ENCODE measurements around the gene TTC24. TPM values are rescaled to one million over a fixed set of nuclear protein-coding genes. Genes with fewer than 3 reads are reported as not detected.

The TTC24 gene
- total RNA-seq, 2 donors from 2014 or later = not detected

DNA sequence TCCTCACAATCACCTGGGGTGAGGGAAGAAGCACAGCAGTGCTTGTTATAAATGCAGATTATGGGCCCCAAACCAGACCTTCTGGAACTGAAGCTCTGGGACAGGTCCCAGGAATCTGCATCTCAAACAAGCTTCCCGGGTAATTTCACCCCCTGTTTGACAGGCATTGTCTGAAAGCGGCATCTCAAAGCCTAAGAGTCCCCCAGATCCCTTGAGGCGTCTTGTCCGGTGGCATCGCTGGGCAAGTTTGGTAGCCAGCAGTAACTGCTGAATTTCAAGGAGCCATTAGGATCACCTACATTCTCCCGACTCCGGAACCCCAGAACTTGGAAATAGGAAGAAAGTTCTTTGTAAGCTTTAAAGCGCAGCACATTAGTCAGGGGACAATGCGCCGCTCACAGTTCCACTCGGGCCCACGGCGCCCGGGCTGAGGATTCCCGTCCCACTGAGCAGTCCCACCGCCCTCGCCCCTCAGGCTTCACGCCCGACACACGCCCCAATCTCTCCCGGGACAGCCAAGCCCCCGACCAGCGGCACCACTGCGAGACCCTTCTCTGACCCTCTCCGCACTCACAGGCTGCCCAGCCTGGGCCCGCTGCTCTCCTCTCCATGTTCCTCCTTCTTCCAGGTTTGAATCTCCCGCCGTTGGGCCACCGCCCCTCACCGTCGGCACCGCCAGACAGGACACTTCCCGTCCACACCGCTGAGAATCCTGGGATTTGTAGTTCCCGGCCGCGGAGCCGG, 7.4 kb upstream of the TTC24 start, which contains the start of gene IQGAP3:
Gene IQGAP3 (minus strand): TSS at position 647 of the 744 bp plus-strand sequence. CDS start 36 bp downstream, at position 611.
- Histone ChIP-seq H3K27ac (no peak within 1 kb of the TSS), H3K4me3 (peak within 1 kb of the TSS; percentile 65), H3K36me3 (no peaks in the 10 kb centered on the region), H3K27me3 (replicated peaks; ENCODE audit: insufficient read depth) (no peaks in the 10 kb centered on the region), H3K4me1 (ENCODE audit: control insufficient read depth in 1 of 2, low read depth in 2 of 2) (peaks cover 0 to 17% of the 10 kb centered on the region in 2 donors), H3K9me3 (no peaks in the 10 kb centered on the region)
- no peak for DNase-seq (ENCODE audit: low spot score)
- peak; percentile 59 for ATAC-seq (ENCODE audit: insufficient number of reproducible peaks, low FRiP score, low read depth)
- TF ChIP-seq, protein P1, sequence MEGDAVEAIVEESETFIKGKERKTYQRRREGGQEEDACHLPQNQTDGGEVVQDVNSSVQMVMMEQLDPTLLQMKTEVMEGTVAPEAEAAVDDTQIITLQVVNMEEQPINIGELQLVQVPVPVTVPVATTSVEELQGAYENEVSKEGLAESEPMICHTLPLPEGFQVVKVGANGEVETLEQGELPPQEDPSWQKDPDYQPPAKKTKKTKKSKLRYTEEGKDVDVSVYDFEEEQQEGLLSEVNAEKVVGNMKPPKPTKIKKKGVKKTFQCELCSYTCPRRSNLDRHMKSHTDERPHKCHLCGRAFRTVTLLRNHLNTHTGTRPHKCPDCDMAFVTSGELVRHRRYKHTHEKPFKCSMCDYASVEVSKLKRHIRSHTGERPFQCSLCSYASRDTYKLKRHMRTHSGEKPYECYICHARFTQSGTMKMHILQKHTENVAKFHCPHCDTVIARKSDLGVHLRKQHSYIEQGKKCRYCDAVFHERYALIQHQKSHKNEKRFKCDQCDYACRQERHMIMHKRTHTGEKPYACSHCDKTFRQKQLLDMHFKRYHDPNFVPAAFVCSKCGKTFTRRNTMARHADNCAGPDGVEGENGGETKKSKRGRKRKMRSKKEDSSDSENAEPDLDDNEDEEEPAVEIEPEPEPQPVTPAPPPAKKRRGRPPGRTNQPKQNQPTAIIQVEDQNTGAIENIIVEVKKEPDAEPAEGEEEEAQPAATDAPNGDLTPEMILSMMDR (IDR thresholded peaks at IDR 0.05) = no peak

DNA sequence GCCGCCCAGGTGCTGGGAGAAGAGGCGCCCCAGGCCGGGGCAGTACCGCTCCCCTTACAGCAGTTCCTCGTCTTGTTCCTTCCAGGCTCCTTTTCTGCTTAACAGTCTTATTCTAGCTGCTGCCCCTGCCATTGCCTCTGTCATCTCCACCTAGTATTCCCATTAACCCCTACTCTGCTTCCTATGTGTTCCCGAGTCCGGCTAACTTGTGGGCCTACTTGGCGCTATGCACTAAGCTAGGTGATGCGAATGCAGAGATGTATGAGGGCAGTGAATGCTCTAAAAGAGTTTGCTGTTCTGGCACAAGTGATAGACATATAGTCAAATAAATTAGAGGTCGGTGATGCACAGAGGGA, 6.9 kb upstream of the TTC24 start:
- H3K27me3 ChIP-seq (replicated peaks; ENCODE audit: insufficient read depth) = no peaks in the 10 kb centered on the region
- TF ChIP-seq, protein P1 (IDR thresholded peaks at IDR 0.05) = no peak
- no peak overlapping the region for H3K27ac ChIP-seq
- peaks cover 0 to 17% of the 10 kb centered on the region in 2 donors for H3K4me1 ChIP-seq (ENCODE audit: control insufficient read depth in 1 of 2, low read depth in 2 of 2)
- no peaks in the 10 kb centered on the region for H3K9me3 ChIP-seq
- H3K36me3 ChIP-seq = no peaks in the 10 kb centered on the region
- ATAC-seq (ENCODE audit: insufficient number of reproducible peaks, low FRiP score, low read depth) (no peak), DNase-seq (ENCODE audit: low spot score) (no peak)
- peak overlapping the region; percentile 65 for H3K4me3 ChIP-seq

DNA sequence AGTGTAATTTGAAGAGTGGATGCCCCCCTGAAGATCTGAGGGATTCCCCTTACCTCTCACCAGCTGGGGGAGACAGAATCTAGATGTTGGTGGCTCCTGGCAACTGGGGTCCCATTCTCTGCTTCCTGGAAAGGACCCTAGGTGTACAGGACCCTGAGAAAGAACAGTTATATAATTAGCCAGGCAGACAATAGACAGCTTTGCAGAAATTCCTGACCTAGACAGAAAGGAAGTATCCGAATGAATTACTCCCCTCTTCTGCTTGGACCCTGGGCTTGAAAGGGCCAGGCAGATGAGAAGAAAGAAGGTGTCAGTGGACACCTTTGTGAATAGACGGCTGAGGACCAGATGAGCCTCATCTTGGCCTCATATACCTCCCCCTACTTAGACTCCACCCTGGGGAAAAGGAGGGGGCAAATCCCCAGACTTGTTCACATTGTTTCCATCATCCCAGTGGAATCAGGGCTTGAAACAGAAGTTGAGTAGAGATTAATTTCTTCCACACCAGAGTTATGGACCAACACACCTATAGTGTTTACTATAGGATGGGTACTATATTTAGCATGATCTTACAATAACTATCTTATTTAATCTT, 5.4 kb upstream of the TTC24 start:
- peaks cover 0 to 17% of the 10 kb centered on the region in 2 donors for H3K4me1 ChIP-seq (ENCODE audit: control insufficient read depth in 1 of 2, low read depth in 2 of 2)
- TF ChIP-seq, protein P1 (IDR thresholded peaks at IDR 0.05) = no peak
- H3K4me3 ChIP-seq = no peak overlapping the region
- H3K27ac ChIP-seq = no peak overlapping the region
- H3K9me3 ChIP-seq = no peaks in the 10 kb centered on the region
- ATAC-seq (ENCODE audit: insufficient number of reproducible peaks, low FRiP score, low read depth) (no peak), DNase-seq (ENCODE audit: low spot score) (no peak)
- no peaks in the 10 kb centered on the region for H3K36me3 ChIP-seq
- no peaks in the 10 kb centered on the region for H3K27me3 ChIP-seq (replicated peaks; ENCODE audit: insufficient read depth)

DNA sequence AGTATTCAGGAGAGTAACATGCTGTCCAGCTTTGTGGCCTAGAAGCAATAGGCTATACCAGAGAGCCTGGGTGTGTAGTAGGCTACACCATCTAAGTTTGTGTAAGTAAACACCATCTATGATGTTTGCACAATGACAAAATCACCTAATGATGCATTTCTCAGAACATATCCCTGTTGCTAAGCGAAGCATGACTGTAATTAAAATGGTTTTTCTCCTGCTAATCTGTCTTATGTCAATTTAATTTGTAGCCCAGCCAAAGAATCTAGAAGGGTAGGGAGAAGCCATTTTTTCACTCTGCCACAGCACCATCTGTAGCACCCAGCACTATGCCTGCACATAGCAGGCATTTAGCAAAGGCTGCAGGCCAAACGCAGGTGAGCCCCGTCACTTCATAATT, 2.0 kb upstream of the TTC24 start:
- Histone ChIP-seq H3K27me3 (replicated peaks; ENCODE audit: insufficient read depth) (no peaks in the 10 kb centered on the region), H3K4me3 (no peak overlapping the region), H3K36me3 (no peaks in the 10 kb centered on the region), H3K9me3 (no peaks in the 10 kb centered on the region), H3K4me1 (ENCODE audit: control insufficient read depth in 1 of 2, low read depth in 2 of 2) (peaks cover 0 to 3% of the 10 kb centered on the region in 2 donors), H3K27ac (no peak overlapping the region)
- ATAC-seq (ENCODE audit: insufficient number of reproducible peaks, low FRiP score, low read depth) (no peak), DNase-seq (ENCODE audit: low spot score) (no peak)
- TF ChIP-seq, protein P1 (IDR thresholded peaks at IDR 0.05) = no peak

DNA sequence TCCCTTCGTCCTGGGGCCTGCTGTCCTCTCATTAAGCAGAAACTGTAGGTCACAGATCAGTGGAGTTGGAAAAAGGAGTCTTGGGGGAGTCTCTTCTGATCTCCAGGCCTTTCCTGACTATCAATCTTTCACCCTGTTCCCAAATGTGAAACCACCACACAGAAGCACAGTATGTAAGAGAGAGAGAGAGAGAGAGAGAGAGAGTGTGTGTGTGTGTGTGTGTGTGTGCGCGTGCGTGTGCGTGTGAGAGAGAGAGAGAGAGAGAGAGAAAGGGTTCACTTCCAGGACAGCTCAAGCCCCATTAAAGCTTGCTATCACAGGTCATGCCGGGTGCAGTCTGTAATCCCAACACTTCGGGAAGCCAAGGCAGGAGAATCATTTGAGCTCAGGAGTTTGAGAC, 1.5 kb upstream of the TTC24 start:
- H3K27ac ChIP-seq = no peak overlapping the region
- DNase-seq (ENCODE audit: low spot score) = no peak
- TF ChIP-seq, protein P1 (IDR thresholded peaks at IDR 0.05) = no peak

More for the DNA sequence above, 1.5 kb upstream of the TTC24 start:
- no peak for ATAC-seq (ENCODE audit: insufficient number of reproducible peaks, low FRiP score, low read depth)
- H3K9me3 ChIP-seq = no peaks in the 10 kb centered on the region
- H3K4me1 ChIP-seq (ENCODE audit: control insufficient read depth in 1 of 2, low read depth in 2 of 2) = no peaks in the 10 kb centered on the region
- H3K36me3 ChIP-seq = no peaks in the 10 kb centered on the region
- no peak overlapping the region for H3K4me3 ChIP-seq
- H3K27me3 ChIP-seq (replicated peaks; ENCODE audit: insufficient read depth) = no peaks in the 10 kb centered on the region
